K562 (cell line): ENCODE results near the gene RASEF. TPM values are rescaled to one million over a fixed set of nuclear protein-coding genes. Genes with fewer than 3 reads are reported as not detected.

Experiments
- ATAC-seq: fragments of 200-7000 bp; cut with Tn5 transposase; 3 replicates; pipeline ENCODE4 v1.9.1; 2020; ENCODE audit warnings: moderate library complexity
- BruUV-seq: library from RNA; stranded (reverse); fragments of 400-500 nt; replicated peaks from 2 replicates; lab custom pipeline; 2021; lab: Mats Ljungman, UMichigan
- CTCF ChIA-PET: fragments of 300-600 bp; formaldehyde crosslinking; extraction: SDS; loops from one replicate; lab custom pipeline; 2021; ENCODE audit warnings: low intra/inter-chr PET ratio; lab: Yijun Ruan, JAX
- POLR2A ChIA-PET: fragments of 300-600, 350-650 bp; sonication (Branson Sonifier 250); formaldehyde crosslinking; extraction: SDS; loops from one replicate; lab custom pipeline; 2021; ENCODE audit warnings: antibody characterized with exemption, inconsistent platforms; lab: Yijun Ruan, JAX
- DNase-seq, 4 experiments: peaks; one replicate each; pipeline versions ENCODE4 v3.0.0 to v3.0.0-alpha.2; 2011 to 2018; ENCODE audit warnings: low spot score in 3 of 4, mixed read lengths in 3 of 4; ENCODE audit errors: extremely low read depth in 1 of 4
- FAIRE-seq: peaks from 2 replicates; lab custom pipeline; 2011; peaks lifted over from hg19 to GRCh38; lab: Jason Lieb, UNC
- H2AFZ ChIP-seq: 2 replicates; pipeline ENCODE4 v1.6.0; 2011; ENCODE audit warnings: low read depth, low read length, control low read depth, inconsistent platforms
- H3K27ac ChIP-seq: fragments of 200-600 bp; 3 replicates; pipeline ENCODE4 v1.8.0; 2011; ENCODE audit warnings: low read depth, mild to moderate bottlenecking, control low read depth, inconsistent platforms, low read length, moderate library complexity, mixed read lengths; ENCODE audit errors: extremely low read depth
- H3K27me3 ChIP-seq, 2 experiments: fragments of 300-600 bp in 1 of 2; 2 replicates in 1 of 2; 3 replicates in 1 of 2; pipeline versions ENCODE4 v1.6.0 to v1.8.0; 2011; ENCODE audit warnings: inconsistent platforms in 2 of 2, low read length in 2 of 2, mild to moderate bottlenecking in 1 of 2, mixed read lengths in 1 of 2, moderate library complexity in 1 of 2; ENCODE audit not compliant: control insufficient read depth in 2 of 2, insufficient read depth in 2 of 2
- H3K36me3 ChIP-seq: fragments of 300-600 bp; 3 replicates; pipeline ENCODE4 v1.8.0; 2011; ENCODE audit warnings: mild to moderate bottlenecking, low read length, inconsistent platforms; ENCODE audit not compliant: control insufficient read depth, insufficient read depth
- H3K4me1 ChIP-seq, 2 experiments: fragments of 200-600 bp in 1 of 2; replicated peaks in 1 of 2; 2 replicates in 1 of 2; 3 replicates in 1 of 2; pipeline versions ENCODE4 v1.5.1 to v1.8.0; 2011; ENCODE audit warnings: inconsistent platforms in 2 of 2, low read length in 2 of 2, mild to moderate bottlenecking in 1 of 2, mixed read lengths in 1 of 2, moderate library complexity in 1 of 2; ENCODE audit not compliant: control insufficient read depth in 2 of 2, insufficient read depth in 2 of 2
- H3K4me2 ChIP-seq: 2 replicates; pipeline ENCODE4 v1.6.1; 2011; ENCODE audit warnings: low read length, control low read depth, inconsistent platforms, mixed read lengths; ENCODE audit not compliant: insufficient read depth
- H3K4me3 ChIP-seq: fragments of 200-600 bp; sonication (generic), shearing (Covaris generic); 2 replicates; pipeline ENCODE4 v1.5.1; 2016; ENCODE audit warnings: control low read depth, inconsistent platforms
- H3K79me2 ChIP-seq: fragments of 200-600 bp; 3 replicates; pipeline ENCODE4 v1.8.0; 2011; ENCODE audit warnings: low read length, inconsistent platforms; ENCODE audit not compliant: control insufficient read depth, insufficient read depth
- H3K9ac ChIP-seq, 2 experiments: 2 replicates each; pipeline versions ENCODE4 v1.6.0 to v1.6.1; 2011; ENCODE audit warnings: low read depth in 2 of 2, low read length in 2 of 2, control low read depth in 1 of 2, inconsistent platforms in 1 of 2, mild to moderate bottlenecking in 1 of 2, mixed read lengths in 1 of 2; ENCODE audit not compliant: insufficient read depth in 1 of 2
- H3K9me1 ChIP-seq: one replicate; pipeline ENCODE4 v1.6.0; 2011; ENCODE audit warnings: inconsistent platforms, mild to moderate bottlenecking, low read length, moderate library complexity; ENCODE audit not compliant: control insufficient read depth, insufficient read depth
- H3K9me3 ChIP-seq: replicated peaks from 2 replicates; pipeline ENCODE4 v1.5.1; 2011; ENCODE audit warnings: low read depth, low read length, inconsistent platforms; ENCODE audit not compliant: control insufficient read depth, insufficient read depth
- H4K20me1 ChIP-seq: replicated peaks from 2 replicates; pipeline ENCODE4 v1.6.1; 2011; ENCODE audit warnings: low read length, inconsistent platforms, mixed read lengths; ENCODE audit not compliant: control insufficient read depth, insufficient read depth
- E2F3 ChIP-seq: fragments of 250-450 bp; sonication (Bioruptor Pico); IDR thresholded peaks from 2 replicates; pipeline ENCODE4 v1.4.0; 2020; ENCODE audit warnings: mild to moderate bottlenecking
- MBD2 ChIP-seq: sonication (generic); IDR thresholded peaks from 2 replicates; pipeline ENCODE4 v1.6.1; 2016; ENCODE audit warnings: low read depth, borderline replicate concordance
- MEIS2 ChIP-seq: fragments of 450-650 bp; IDR thresholded peaks from 2 replicates; pipeline ENCODE4 v1.6.1; 2014; ENCODE audit warnings: mild to moderate bottlenecking; ENCODE audit not compliant: partially characterized antibody
- MYBL2 ChIP-seq, 2 experiments: fragments of 450-650 bp in 1 of 2; sonication (generic) in 1 of 2; formaldehyde crosslinking in 1 of 2; IDR thresholded peaks; 2 replicates each; pipeline versions ENCODE4 v1.6.1 to v1.8.1; 2017 to 2022; ENCODE audit warnings: borderline replicate concordance in 1 of 2, inconsistent platforms in 1 of 2, low read depth in 1 of 2, mild to moderate bottlenecking in 1 of 2, missing genetic modification reagents in 1 of 2, moderate library complexity in 1 of 2
- TAF7 ChIP-seq: fragments of 450-650 bp; IDR thresholded peaks from 2 replicates; pipeline ENCODE4 v1.6.1; 2016; ENCODE audit warnings: missing genetic modification characterization, missing compliant biosample characterization
- ZNF274 ChIP-seq: IDR thresholded peaks from 2 replicates; pipeline ENCODE4 v1.6.1; 2011; ENCODE audit warnings: low read depth, mild to moderate bottlenecking, low read length, moderate library complexity, borderline replicate concordance
- ZNF282 ChIP-seq: sonication (generic); formaldehyde crosslinking; IDR thresholded peaks from 2 replicates; pipeline ENCODE4 v1.8.1; 2023; ENCODE audit warnings: missing genetic modification reagents
- WGBS: fragments of 100-300 bp; shearing (Covaris generic); methylation state at CpG from one replicate; pipeline ENCODE4 v1.1.6; 2016; ENCODE audit warnings: low coverage, mixed read lengths; ENCODE audit not compliant: insufficient coverage; ENCODE audit errors: missing lambda C conversion rate; 5-methylcytosine and 5-hydroxymethylcytosine counted together
- in situ Hi-C: fragments of 300-500 bp; cut with MboI; formaldehyde crosslinking; loops from 4 replicates; pipeline ENCODE4 v1.15.0; 2018; ENCODE audit warnings: inconsistent platforms, mixed read lengths
- intact Hi-C: fragments of 100-400 bp; cut with micrococcal nuclease; formaldehyde crosslinking; loops from 2 replicates; pipeline ENCODE4 v1.14.2; 2022
- polyA plus RNA-seq, 8 experiments: library from polyadenylated mRNA; depleted of rRNA in 4 of 8; stranded (reverse) in 5 of 8; unstranded in 3 of 8; fragments of >200 nt; fragmentation: Nextera tagmentation in 2 of 8; fragmentation: Illumina TruSeq in 1 of 8; extraction: Ambion mirVana in 2 of 8; extraction: Trizol in 1 of 8; gene quantifications; 2 replicates each; pipeline versions ENCODE4 v1.2.1 to v1.2.3, GENCODE V29; 2011 to 2014; ENCODE audit warnings: inconsistent platforms in 1 of 8, missing spikeins in 1 of 8
- total RNA-seq, 7 experiments: library from RNA; depleted of rRNA in 6 of 7; stranded (reverse); fragments of >200 nt in 6 of 7; fragmentation: Illumina TruSeq in 2 of 7; extraction: Trizol in 2 of 7; gene quantifications; 2 replicates each; pipeline versions ENCODE4 v1.2.1 to v1.2.3, GENCODE V29; 2011 to 2021; ENCODE audit warnings: low replicate concordance in 1 of 7

RASEF gene
- total and polyA plus RNA-seq, 9 of the 15 experiments (the other 6 are each of a cell fraction or from before 2014, with no cell fraction given), result 0.01 to 0.18 (median 0.11) TPM; not detected in 4

GRCh38 chr9:83029531-83030137 lies 33.3 kb downstream of the RASEF start:
- H3K9me1 ChIP-seq, result no peaks in the 10 kb centered on the region
- no peaks in the 10 kb centered on the region for H3K9me3 ChIP-seq
- no TSS peak for BruUV-seq
- no peaks in the 10 kb centered on the region for H3K4me1 ChIP-seq
- ATAC-seq (no peak), FAIRE-seq (no peak), DNase-seq (no peak)
- no peaks in the 10 kb centered on the region for H3K79me2 ChIP-seq
- in situ Hi-C loops, result no loop called here
- no peak overlapping the region for H3K4me2 ChIP-seq
- no peaks in the 10 kb centered on the region for H4K20me1 ChIP-seq
- WGBS, result 0% methylated on average over 7 of the region's 7 CpGs
- H3K9ac ChIP-seq, result no peak overlapping the region
- ChIA-PET CTCF (no interaction called here), POLR2A (no interaction called here)
- intact Hi-C loops, result no loop called here
- no peak overlapping the region for H3K4me3 ChIP-seq
- no peak overlapping the region for H2AFZ ChIP-seq
- TF ChIP-seq MYBL2 (IDR thresholded peaks at IDR 0.05; ENCODE audit: low read depth) (no peak), MYBL2 (CRISPR knock-in tag; IDR thresholded peaks at IDR 0.05; ENCODE audit: borderline replicate concordance) (no peak), E2F3 (CRISPR knock-in tag) (no peak), MBD2 (no peak), MEIS2 (no peak), ZNF282 (CRISPR knock-in tag) (no peak), ZNF274 (no peak), TAF7 (no peak)
- TF ChIP-seq, all 486 proteins: peak for 0
- H3K27me3 ChIP-seq, result no peaks in the 10 kb centered on the region
- H3K27ac ChIP-seq, result no peak overlapping the region
- H3K36me3 ChIP-seq, result no peaks in the 10 kb centered on the region
